CD4-positive, alpha-beta T cell treated with Interleukin-15 for 1 hour (primary cell): Measurements from ENCODE around the gene ZNF521.

Experiments
- DNase-seq: peaks from one replicate; pipeline ENCODE4 v3.0.0-alpha.2; 2020

ZNF521 gene

DNA sequence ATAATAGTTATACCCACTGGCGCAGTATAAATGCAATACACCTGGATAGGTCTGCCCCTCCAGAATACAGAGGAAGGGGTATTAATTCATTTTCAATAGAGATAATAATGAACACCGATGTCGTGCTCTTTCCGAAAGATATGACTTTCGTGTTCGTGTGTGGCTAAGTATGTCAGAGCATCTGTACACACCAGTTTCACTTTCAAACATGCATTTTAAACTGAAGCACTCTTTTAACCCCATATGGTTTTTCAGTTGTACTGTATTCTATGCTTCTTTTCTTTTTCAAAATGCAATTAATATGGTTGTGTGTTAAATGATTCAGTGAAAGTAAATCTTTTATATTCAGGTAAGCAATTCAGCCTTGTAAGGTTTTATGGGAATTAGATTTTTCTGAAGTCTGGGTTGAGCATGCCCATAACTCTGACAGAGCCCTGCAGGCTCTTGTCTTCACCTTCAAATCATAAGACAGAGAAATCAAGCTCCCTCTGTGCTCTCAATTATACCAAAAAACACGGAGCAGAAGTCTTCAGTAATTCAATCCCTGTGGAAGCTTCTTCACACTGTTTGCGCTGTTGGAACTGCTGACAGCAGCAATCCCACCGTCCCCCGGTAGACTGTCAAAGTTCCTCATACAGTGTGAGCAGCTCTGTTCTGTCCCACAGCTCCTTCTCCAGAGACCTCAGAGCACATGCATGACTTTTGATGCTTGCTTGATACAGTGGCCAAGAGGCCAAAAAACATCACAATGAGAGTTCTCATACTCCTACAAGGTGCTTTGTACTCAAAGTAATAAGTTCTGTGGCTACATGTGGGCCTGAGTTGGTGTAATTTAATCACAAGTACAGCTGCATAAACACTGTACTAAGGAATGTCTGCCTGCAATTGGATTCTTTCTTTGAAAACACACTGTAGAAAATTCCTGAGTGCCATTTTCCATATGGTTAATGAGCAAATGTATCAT, 186.8 kb downstream of the ZNF521 start:
- DNase-seq, result no peak

DNA sequence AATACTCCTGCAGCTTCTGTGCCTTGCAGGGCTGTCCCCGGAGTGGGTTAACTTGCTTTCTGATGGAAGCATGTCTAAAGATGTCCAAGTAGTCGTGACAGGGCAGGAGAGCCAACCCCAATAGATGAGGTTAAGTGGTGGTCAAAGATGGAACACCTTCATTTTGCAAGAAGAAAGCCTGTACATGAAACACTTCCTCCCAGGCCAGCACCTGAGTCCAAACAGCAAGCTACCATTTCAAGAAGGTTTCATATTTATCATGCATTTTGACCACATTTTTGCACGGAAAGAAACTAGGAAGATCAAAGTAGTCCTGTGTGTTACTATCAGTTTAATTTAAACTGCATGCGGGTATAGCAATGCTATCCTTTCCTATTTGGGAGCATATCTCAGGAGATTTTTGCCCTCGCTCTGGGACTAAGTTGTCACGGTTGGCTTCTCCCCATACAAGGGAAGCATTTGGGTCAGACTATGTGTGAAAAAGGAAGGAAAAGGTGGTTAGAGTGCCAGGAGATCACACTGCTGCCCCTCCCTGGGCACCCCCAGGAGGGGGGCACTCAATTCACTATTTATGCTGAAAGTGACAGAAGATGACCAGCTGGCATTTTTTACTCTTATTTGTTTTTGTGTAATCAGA, 187.6 kb downstream of the ZNF521 start:
- DNase-seq, result no peak

GRCh38 chr18:25153426-25153825, 198.5 kb downstream of the ZNF521 start:
- no peak for DNase-seq

GRCh38 chr18:25147877-25148488, 204.0 kb downstream of the ZNF521 start:
- DNase-seq, result no peak

DNA sequence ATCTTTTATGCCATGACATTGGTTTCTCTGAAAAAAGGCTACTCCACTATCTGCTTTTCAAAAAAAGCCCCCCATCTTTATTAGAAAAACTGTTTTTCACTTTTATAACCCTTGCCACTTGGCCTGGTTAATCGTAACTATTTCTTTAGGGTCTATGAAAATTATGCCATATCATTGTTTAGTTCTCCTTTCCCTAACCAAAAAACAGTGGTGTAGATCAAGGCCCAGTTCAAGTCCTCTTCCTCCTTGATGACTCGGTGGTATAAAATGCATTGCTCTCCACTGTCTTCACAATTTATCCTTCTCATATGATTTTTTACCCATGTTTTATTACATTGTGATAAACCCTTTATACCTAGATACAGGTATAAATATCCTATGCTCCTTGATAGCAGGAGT, 205.5 kb downstream of the ZNF521 start:
- DNase-seq, result no peak

GRCh38 chr18:25145731-25146511, 206.0 kb downstream of the ZNF521 start:
- no peak for DNase-seq

- DNase-seq, result no peak
Observed at GRCh38 chr18:25144820-25145219, 207.1 kb downstream of the ZNF521 start.

- no peak for DNase-seq
Observed at GRCh38 chr18:25141886-25142285, 210.1 kb downstream of the ZNF521 start.

DNA sequence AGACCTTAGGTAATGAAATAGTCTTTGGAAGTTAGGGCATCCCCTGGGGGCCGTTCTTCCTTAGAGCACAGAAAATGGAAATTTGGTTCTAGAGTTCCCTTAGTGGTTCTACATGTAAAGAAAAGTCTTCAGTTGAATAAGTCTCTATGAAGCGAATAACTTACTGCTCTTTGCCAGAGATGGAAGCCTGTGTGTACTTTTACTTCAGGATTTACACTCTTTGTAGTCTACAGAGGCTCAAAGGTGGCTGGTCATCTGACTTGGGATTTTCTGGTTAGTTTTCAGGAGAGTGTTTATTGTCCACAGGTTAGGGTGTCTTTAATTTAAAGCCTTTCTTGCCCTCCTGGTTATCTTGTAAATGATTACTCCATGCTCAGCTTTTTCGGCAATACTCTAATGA, 210.6 kb downstream of the ZNF521 start:
- DNase-seq, result no peak

DNA sequence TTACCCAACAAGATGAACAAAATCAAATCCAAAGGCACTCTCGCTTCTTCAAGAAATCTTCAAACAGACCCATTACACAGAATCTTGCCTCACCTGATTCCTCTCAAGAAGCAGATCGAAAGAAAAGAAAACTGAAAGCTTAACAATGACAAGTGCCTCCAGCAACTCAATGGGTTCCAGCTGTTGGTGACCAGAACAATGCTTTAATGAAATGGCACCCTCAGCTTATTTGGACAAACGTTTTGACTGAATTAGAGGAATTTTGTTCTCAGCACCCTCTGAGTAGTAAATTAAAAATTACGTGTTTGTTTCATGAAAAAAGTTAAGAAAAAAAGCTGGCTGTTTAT, 211.0 kb downstream of the ZNF521 start:
- no peak for DNase-seq

DNA sequence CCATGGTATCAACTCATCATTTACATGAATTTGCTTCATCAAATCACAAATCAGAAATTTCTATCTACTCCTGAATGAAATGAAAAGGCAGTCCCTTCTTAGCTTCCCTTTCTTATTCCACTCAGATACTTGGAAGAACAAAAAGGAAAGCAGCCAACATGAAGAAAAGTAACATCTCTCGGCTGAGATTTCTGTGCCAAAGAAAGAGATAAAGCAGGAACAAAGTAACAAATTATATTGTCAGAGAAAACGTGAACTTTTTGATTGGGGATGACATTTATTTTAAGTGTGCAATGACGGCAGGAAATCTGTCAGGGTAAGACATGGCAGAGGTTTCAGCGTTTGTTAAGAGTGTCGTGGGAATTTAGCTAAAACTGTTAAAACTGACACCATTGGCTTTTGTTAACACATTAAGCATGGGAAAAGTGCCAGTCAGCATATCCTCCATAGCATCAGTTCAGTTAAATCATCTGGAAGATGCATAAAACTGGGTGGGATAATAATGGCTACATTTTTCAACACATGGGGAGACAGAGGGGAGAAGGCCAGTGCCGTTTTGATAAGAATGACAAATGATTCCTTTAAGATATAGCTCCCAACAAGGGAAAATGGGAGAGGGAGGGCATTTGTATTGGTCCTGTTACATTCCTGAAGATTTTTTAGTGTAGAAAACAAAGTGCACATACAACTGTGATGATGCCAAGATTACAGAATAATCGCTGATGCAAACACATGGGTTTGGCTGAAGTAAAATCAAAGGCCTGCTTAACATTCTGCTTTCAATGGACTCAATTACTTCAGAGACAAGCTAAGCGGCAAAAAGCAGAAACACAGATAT, 211.6 kb downstream of the ZNF521 start:
- no peak for DNase-seq

- no peak for DNase-seq
Observed at GRCh38 chr18:25137197-25137472, 214.8 kb downstream of the ZNF521 start.

DNA sequence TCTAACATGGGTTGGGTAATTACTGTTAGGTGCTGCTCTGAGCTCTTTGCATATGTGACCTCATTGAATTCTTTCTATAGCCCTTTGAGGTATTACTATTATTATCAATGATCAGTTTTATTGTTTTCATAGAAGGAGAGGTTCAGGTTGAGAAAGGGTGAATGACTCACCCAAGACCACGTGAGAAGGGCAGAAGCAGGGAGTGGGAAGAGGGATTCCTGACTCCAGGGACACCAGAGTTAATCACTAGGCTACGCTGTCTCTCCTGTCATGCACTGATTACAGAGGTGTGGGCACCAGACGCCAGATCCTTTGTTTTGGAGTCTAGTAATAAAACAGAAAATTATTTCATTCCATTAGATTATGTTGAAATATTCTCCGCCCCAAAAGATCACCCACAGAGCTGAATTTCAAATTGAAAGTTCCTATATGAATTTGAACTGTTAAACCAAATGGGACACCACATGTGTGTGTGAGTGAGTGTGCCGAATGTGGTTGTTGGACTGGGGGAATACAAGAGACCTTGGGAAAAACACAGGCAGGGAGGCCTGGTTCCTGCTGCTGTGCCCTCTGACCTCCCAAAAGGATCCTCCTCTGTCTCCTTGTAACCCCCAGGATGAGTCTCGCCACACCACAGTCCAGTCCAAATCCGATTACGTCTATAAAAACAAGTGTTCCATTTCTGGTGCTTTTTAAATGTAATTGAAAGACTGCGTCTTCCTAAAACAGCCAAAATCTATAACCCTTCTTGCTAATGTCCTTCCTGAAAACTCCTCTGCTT, 215.4 kb downstream of the ZNF521 start:
- no peak for DNase-seq

DNA sequence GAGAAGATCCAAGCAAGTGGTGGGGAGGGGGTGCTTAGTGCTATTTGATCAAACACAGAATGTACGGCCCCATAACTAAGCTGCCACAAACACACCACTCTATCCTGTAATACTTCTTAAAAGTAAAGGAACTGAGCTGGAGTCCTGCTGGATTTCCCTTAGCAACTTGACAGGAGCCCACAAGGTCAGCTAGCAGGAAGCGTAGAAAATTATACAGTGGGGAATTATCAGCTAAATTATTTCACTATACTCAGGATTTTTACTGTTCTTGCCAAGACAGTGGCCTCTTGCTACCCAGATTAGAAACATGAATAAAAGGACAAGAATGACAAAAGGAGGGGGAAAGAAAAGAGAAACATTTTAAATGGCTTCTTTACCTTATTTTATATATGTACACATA, 217.1 kb downstream of the ZNF521 start:
- no peak for DNase-seq

DNA sequence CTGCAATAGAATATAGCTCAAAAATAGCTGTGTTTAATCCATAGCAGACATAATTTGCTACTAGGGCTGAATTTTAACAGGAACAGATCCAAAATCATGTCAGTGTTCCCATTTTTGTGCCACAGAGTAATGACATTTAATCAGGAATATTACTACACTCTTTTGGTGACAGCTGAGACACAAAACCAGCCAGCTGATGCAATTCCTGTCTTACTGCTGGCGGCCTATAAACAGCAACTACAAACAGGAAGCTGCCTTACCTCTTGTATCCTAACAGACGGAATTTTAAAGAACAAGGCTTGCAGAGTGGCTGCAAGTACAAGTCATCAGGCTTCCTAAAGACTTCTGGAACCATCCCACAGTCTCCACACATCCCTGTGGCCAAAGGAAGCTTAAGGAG, 218.1 kb downstream of the ZNF521 start:
- DNase-seq, result no peak

DNA sequence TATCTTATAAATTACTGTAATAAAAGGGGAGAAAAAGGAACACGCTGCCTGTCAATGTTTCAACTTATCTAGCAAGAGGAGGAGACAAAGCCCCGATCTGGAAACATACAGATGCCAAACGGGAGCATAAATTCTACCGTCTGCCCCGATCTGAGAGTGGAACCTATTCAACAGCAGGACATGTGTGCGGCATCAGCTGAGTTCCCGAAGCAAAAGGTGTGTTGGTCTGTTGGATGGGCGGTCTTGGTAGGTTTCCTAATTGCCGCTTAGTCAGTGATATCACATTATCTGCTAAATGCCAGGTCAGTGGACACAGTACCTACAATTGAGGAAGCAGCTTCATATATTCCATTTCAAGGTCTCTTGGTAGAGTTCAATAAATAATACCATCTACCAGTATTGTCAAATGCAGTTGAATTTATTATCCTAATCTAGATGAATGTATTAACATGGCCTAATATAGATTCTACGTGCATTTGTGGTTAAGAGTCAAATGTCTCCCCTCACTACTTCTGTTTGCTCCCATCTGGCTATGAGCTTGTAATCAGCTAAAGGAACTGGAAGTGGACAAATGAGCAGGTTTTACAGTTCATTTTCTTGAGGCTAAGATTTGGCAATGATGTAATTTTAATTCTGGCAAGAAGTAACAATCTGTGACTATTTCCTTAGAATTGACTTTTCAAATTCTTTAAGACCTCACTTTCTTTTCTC, 219.0 kb downstream of the ZNF521 start:
- DNase-seq, result no peak

GRCh38 chr18:25126751-25127150, 225.2 kb downstream of the ZNF521 start:
- DNase-seq, result no peak

GRCh38 chr18:25125680-25126079, 226.3 kb downstream of the ZNF521 start:
- DNase-seq, result no peak

DNA sequence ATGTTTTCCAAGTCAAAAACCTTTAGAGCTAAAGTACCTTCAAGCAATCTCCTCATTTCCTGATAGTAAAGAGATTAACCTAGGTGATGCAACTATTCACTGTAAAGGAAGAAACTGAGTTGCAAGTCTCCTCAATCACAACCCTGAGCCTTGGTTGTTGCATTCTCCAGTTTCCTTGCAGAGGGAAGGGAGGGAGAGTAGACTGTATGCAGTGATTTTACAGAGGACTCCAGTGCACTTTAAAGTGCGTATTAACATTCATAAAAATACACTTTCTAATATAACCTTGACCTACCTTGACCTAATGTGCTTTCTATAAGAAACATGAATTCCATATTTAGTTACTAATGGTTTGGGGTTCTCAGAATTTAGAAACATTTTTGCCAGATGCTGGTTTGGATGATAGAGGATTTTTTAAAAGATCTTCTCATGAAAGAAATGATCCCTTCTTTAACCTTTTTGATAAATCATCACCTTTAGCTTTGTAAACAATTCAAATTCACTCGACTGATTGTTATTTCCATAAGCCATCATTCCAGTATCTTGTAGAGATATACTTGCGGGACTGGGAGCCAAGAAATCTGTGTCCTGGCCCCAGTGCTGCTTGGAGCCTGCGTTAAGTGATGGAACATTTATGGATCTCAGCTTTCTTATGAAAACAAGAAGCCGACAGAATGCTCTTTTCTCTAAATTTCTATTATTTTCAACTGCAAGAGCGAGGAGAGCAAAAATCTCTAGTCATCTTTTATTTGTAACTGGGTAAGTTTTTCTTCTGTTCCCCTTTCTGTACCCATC, 228.3 kb downstream of the ZNF521 start:
- no peak for DNase-seq

GRCh38 chr18:25121442-25121841, 230.5 kb downstream of the ZNF521 start:
- no peak for DNase-seq
